Mucosa of descending colon (tissue), 3 donors: ENCODE results near the gene ZNF44. TPM values are rescaled to one million over a fixed set of nuclear protein-coding genes. Genes with fewer than 3 reads are reported as not detected.

ENCODE experiments used
- ATAC-seq: fragments of 200-7000 bp; cut with Tn5 transposase; one replicate; pipeline ENCODE4 v1.9.1; 2020; ENCODE audit warnings: mild to moderate bottlenecking, moderate library complexity
- DNase-seq, 3 donors: peaks; one replicate each; pipeline ENCODE4 v3.0.0-alpha.2; 2020
- H3K36me3 ChIP-seq: fragments of 200-600 bp; one replicate; pipeline ENCODE4 v1.8.0; 2021; ENCODE audit warnings: low read depth, mild to moderate bottlenecking
- H3K4me1 ChIP-seq: fragments of 200-600 bp; one replicate; pipeline ENCODE4 v1.8.0; 2021; ENCODE audit warnings: low read depth, mild to moderate bottlenecking
- H3K4me3 ChIP-seq: fragments of 200-600 bp; one replicate; pipeline ENCODE4 v1.8.0; 2021; ENCODE audit warnings: mild to moderate bottlenecking
- H3K9me3 ChIP-seq: fragments of 200-600 bp; one replicate; pipeline ENCODE4 v1.8.0; 2021; ENCODE audit warnings: mild to moderate bottlenecking
- CTCF ChIP-seq: fragments of 200-600 bp; IDR thresholded peaks from one replicate; pipeline ENCODE4 v1.8.0; 2022; ENCODE audit warnings: antibody characterized with exemption, mild to moderate bottlenecking
- intact Hi-C, 2 donors: fragments of 100-400 bp; cut with DNase I in 1 of 2; cut with micrococcal nuclease in 1 of 2; formaldehyde crosslinking; loops; one replicate each; pipeline versions ENCODE4 v1.11.0 to v1.11.1; 2022; cut with DNase I, micrococcal nuclease
- total RNA-seq, 3 donors: library from RNA; stranded (reverse); fragmentation: NEBNext Ultra II Directional in 2 of 3; extraction: Animal tissue kit (Norgen Biotek cat#: 25700) in 2 of 3; gene quantifications; one replicate each; pipeline versions ENCODE4 v1.2.1 to v1.2.4, GENCODE V29; 2021 to 2023
- donor health status: DM: no; HTN: no; CAD: no; lungs with moderate emphysema.
- donor health status: DM: no; HTN: no; CAD: no.
- donor health status: DM: no; HTN: yes; CAD: no.

ZNF44 gene
- total RNA-seq, 3 donors from 2014 or later: 17.8 to 22.8 (median 21.7) TPM

GRCh38 chr19:12272980-12273901, 21.4 kb downstream of the ZNF44 start:
- Histone ChIP-seq H3K36me3 (peaks cover 25% of the 10 kb centered on the region), H3K4me1 (no peaks in the 10 kb centered on the region), H3K4me3 (no peak overlapping the region), H3K9me3 (peaks cover 99% of the 10 kb centered on the region)
- no peak for ATAC-seq
- no peak for DNase-seq
- intact Hi-C loops: no loop called here
- no peak for TF ChIP-seq CTCF

- intact Hi-C loops: no loop called here
These were observed 22.3 kb downstream of the ZNF44 start for GRCh38 chr19:12272386-12272785.

GRCh38 chr19:12270854-12271253, 23.8 kb downstream of the ZNF44 start:
- H3K9me3 ChIP-seq: peaks cover 94% of the 10 kb centered on the region
- intact Hi-C loops: no loop called here
- DNase-seq: no peak
- ATAC-seq: no peak
- TF ChIP-seq CTCF: no peak
- H3K4me1 ChIP-seq: no peaks in the 10 kb centered on the region
- no peak overlapping the region for H3K4me3 ChIP-seq
- peaks cover 25% of the 10 kb centered on the region for H3K36me3 ChIP-seq

More at GRCh38 chr19:12272386-12272785, 22.3 kb downstream of the ZNF44 start:
- DNase-seq: no peak
- no peak for ATAC-seq
- Histone ChIP-seq H3K4me3 (no peak overlapping the region), H3K9me3 (peaks cover 94% of the 10 kb centered on the region), H3K4me1 (no peaks in the 10 kb centered on the region), H3K36me3 (peaks cover 25% of the 10 kb centered on the region)
- no peak for TF ChIP-seq CTCF

GRCh38 chr19:12265921-12266704, 28.6 kb downstream of the ZNF44 start:
- H3K9me3 ChIP-seq: peaks cover 80% of the 10 kb centered on the region
- intact Hi-C loops: no loop called here

GRCh38 chr19:12261554-12261953, 33.1 kb downstream of the ZNF44 start:
- intact Hi-C loops: no loop called here
- TF ChIP-seq CTCF: no peak
- Histone ChIP-seq H3K36me3 (no peaks in the 10 kb centered on the region), H3K9me3 (peaks cover 49% of the 10 kb centered on the region), H3K4me3 (no peak overlapping the region), H3K4me1 (no peaks in the 10 kb centered on the region)
- DNase-seq (no peak), ATAC-seq (no peak)

More at GRCh38 chr19:12265921-12266704, 28.6 kb downstream of the ZNF44 start:
- H3K4me3 ChIP-seq: no peak overlapping the region
- H3K4me1 ChIP-seq: no peaks in the 10 kb centered on the region
- no peak for TF ChIP-seq CTCF
- no peak for DNase-seq
- no peak for ATAC-seq
- no peaks in the 10 kb centered on the region for H3K36me3 ChIP-seq
